A172 (cell line): ENCODE data around the gene ELMOD3. TPM values are rescaled to one million over a fixed set of nuclear protein-coding genes. Genes with fewer than 3 reads are reported as not detected.
"Not testable (repeated sequence)": the region's sequence is repeated elsewhere in the genome, so short reads cannot be mapped to it uniquely, and the experiment has no call there.

Source experiments
- DNase-seq: peaks from one replicate; pipeline ENCODE4 v3.0.0-alpha.2; 2015; ENCODE audit warnings: low spot score
- total RNA-seq: library from RNA; depleted of rRNA; stranded (reverse); fragments of >200 nt; shearing (Covaris generic); gene quantifications from 2 replicates; pipeline ENCODE4 v1.2.3, GENCODE V29; 2014

The ELMOD3 gene
- total RNA-seq, 1 experiment from 2014 or later, result 14.8 TPM

DNA sequence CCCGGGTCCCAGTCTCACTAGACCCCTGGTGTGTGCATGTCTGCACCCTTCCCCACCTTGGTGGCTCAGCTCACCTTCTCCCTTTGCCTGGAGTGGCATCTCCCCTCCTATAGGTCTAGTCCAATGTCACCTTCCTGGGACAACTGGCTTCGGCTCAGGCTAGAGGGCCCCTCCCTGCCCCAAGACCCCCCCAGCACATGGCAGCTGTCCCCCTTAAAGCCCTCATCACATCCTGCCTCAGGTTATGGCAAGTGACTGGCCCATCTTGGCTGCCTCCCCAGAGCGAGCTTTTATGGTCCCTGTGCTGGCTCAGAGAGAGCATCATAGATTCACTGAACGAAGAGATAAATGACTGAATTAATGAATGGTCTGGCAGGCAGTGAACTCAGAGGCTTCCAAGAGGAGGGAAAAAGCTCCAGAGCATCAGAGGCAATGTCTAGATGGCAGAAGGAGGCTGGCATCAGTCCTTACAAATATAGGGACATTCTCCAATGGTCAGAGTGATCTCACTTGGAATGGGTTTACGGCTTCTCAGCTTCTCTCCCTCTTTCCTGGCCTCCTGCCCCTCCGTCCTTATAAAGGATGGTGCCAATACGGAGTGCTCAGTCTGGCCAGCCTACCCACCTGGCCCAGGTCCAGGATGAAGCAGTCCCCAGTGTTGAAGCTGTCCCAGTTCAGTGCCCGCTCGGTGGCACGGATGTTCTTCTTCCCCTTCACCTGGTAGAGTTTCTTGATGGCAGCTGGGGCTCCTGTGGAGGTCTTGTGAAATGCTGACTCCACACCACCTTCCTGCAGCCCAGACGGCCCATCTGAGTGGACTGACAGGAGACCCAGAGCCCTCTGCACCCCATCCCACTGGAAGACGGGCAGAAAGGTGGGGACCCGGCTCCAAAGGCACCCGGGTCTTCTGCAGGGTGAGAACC lies 46.2 kb downstream of the ELMOD3 start:
- DNase-seq, result no peak

DNA sequence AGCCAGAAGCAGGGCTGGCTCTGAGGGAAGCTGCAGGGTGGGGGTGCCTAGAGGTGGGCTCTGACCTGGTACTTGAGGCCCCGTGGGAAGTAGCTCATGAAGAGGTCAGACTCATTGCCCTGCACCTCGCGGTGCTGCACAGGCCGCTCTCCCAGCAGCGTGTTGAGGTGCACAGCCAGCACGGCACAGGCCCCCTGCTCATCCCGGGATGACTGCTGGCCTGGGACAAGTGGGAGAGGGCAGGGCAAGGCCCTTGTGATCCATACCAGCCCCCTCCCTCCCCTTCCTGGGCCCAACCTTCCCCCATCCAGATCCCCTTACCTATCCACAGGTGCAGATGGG lies 46.9 kb downstream of the ELMOD3 start:
- DNase-seq, result no peak

DNA sequence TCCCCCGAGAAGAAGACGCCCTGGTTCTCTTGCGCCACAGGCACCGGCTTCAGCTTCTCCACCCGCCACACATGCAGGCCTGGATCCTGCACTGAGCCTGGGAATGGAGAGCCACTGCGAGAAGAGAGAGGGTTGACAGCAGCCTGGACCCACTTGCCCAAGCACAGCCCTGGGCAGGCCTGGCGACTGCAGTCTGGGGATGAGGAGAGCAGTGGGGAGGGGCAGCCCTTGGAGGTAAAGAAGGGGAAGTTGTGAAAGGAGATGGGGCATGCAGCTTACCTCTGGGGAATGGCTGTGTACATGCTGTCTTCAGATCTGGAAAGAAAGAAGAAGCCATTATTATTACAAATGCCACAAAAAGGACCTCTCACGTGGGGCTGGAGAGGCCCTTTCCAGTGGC lies 47.3 kb downstream of the ELMOD3 start:
- no peak for DNase-seq

DNA sequence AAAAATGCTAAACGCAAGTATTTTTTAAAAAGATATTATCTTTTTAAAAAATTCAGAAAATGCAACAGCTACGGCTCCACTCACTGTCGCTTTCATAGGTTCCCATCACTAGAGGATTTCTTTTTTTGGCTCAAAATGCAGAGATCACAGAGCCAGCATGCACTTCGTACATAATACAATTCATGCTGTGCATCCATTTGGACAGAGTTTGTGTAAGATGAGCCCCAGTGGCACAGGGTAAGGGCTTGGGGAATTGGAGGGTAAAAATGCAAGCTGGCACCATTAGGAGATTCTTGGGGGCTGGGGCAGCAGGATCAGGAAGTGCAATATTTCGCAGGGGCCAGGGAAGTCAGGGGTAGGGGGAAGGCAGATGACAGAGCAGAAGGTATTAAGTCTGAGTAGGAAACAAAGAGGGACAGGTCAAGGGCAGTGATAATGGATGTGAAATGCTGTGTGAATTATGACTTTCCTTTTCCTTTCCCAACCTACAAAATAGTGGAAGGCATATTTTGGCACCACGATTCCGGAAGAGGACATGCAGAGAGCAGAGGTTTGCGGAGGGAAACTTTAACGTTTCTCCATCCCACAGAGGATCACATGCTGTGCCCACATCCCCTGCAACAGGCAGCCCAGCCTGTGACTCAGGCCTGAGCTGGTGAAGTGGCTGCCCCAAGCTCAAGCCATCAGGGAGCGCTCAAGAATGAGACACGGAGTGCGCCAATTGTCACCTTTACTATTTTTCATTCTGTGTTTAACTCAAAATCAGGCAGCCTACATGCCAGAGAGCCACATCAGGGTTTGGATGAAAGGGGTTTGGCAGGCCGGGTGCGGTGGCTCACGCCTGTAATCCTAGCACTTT lies 50.9 kb downstream of the ELMOD3 start:
- peak; percentile 97 for DNase-seq

DNA sequence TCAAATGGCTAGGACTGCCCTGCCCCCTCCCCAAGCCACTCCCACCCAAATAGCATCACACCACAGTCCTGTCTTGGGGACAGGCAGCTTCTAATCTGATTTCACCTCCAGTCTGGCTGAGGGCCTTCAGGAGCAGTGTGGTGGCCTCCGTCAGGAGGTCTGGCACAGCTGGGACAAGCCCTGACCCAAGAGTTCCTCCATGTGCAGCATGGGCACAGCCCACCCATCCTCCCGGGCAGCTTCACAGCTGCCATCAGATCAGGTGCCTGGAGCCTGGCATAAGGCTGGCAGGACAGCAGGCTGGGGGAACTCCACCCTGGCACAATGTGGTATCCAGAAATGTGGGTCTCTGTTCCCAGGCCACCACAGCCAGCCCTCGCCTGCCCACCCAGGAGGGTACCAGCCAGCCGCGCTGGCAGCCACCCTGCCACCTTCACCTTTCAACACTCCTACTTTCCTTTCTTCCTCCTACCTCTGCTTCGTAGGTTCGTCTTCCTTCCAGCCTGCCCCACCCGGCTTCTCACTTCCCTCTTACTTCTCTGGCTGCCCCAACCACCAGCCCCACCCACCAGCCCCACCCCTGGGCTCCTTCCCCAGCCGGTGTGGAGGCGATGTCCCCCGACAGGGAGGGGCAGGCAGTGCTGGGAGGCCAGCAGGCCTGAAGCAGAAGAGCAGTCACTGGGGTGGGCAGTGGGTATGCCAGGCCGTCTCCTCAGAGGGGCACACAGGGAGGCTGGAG lies 55.4 kb downstream of the ELMOD3 start, which contains the start of gene CAPG:
TSS of gene CAPG (minus strand) at position 522 of the 739 bp plus-strand sequence. CDS start 8,221 bp downstream, outside the sequence.
- peak; percentile 79 for DNase-seq

DNA sequence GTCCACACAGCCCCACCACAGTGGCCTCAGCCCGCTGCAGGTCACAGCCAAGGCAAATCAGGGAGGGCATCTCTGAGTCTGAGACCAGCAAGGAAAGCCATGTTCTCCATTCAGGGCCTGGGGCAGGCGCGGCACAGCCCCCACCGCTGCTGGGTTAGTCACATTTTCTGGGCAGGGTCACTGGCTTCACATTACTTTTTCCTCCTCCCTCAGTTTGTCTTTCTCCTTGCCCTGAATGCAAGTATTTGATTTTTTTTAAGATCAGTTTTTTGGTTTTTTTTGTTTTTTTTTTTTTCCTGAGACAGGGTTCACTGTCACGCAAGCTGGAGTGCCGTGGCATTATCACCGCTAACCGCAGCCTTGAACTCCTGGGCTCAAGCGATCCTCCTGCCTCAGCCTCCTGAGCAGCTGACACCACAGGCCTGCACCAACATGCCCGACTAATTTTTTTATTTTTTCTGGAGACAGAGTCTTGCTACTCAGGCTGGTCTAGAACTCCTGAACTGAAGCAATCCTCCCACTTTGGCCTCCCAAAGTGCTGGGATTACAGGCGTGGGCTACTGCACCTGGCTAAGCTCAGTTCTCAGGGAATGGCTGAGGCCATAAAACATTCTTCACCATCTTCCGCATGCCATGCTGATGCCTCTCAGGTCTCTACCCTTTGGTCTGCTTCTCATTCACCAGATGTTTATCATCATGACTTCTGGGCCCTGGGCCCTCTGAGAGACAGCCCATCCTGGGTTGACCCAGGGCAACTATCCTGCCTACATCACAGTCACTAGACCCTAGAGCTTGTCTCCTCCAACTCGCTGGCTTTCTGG lies 56.2 kb downstream of the ELMOD3 start:
- peak; percentile 61 for DNase-seq

DNA sequence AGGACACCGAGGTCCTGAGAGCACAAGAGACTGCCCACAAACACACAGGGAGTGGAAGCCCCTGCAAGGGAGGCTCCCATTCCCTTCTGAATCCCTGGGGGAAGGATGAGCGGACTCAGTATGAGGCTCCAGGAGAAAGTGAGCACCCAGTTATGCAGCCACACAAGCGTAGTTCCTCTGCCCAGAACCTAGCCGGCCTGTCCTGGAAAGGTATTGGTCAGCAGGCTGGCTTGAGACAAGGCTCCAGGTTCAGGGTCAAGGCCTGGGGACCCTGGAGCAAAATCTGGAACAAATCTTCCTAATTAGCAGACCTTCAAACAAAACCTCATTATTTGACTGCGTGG lies 56.8 kb downstream of the ELMOD3 start:
- no peak for DNase-seq

DNA sequence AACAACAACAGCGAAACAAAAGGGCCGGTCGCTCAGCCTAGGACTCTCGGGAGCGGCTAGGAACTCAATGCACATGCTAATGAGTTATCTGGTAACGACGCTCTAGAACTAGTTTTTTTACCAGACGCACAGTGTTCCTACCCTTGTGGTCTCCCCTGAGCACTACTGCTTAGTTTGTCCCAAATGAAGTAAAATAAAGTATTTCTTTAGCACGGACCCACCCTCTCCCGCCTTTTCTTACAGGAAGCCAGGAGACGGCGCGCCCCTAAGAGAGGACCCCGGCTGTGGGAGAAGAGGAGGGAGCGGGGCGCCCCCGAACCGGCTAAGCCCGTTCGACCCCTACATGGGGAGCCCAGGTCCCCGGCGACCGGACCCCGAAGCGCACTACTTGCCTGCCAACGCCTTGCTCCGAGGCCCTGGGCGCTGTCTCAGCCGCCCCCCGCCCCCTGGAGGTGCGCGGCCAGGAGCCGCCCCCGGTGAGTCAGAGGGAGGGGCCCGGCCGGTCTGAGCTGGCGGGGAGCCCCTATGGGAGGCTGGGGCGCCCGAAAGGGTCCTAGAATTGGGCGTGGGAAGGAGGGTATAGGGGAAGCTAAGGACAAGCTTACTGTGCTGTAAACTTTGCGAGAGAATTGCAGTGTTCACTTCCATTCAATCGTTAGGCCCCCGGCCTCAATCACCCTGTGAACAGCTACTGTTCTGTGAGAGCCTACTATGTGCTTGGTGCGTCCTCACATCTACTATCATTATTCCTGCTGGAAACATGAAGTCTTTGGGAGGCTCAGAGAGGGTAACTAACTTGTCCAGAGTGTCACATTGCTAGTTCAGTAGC lies 59.2 kb downstream of the ELMOD3 start:
- DNase-seq, result peak; percentile 56

DNA sequence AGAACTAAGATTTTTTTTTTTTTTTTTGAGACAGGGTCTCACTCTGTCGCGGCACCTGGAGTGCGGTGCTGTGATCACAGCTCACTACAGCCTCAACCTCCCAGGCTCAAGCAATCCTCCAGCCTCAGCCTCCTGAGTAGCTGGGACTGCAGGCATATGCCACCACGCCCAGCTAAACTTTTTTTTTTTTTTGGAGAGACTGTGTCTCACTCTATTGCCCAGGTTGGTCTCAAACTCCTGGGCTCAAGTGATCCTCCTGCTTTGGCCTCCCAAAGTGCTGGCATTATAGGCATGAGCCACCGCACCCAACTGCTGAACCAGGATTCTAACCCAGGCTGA lies 59.8 kb downstream of the ELMOD3 start:
- DNase-seq, result not testable (repeated sequence)

DNA sequence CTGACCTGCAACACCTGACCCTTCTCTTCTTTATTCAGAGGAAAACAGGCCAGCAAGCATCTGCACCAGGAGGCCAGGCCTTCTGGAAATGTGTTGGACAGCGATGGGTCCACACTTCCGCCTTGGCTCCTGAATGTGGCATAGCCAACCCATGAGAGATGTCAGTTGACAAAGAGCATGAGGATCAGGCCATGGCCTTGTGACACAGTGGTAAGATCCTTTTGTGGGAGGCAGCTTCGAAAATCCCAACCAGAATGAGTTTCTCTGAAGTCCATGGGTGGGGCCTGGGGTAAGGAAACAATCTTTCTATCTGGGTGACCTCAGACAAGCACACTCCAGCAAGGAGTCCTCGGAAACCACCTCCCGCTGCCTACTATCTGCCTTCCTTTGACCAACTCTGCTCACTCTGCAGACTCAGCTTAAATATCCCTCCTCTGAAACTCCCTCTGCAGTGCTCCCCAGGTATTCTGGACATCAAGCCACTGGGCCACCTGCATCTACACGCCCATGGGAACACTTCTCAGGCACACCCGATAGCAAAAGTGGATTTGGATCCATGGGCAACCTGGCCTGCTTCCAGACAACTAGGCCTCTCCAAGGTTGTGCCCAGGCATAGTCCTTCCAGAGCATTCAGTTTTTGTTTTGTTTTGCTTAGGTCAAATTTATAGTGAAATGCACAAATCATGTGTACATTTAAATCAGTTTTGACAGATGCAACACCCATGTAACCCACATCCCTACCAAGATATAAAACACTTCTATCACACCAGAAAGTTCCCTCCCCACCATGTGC lies 60.4 kb downstream of the ELMOD3 start:
- peak; percentile 56 for DNase-seq

DNA sequence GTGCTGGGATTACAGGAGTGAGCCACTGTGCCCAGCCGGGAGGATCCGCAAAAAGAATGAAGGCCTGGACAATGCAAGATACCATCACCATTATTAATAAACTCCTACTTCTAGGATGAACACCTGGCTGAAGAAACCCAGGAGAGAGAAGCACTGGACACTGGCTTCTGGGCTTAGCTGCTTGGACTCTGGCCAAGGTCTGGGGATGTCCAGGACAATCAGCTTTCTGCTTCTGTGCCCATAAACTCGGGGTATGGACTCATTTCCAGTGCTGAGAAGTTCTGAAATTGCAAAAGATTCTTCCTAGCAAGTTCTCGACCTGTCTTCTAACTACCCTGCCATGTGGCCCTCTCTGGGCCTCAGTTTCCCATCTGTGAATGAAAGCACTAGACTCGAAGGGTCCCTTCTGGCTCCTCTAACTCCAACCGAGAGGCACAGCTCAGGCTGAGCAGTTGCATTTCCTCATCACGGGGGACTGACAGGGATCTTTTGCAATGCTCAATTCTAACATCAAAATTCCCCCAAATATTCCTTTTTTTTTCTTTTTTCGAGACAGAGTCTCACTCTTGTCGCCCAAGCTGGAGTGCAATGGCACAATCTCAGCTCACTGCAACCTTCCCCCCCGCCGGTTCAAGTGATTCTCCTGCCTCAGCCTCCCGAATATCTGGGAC lies 61.5 kb downstream of the ELMOD3 start:
- DNase-seq, result no peak

DNA sequence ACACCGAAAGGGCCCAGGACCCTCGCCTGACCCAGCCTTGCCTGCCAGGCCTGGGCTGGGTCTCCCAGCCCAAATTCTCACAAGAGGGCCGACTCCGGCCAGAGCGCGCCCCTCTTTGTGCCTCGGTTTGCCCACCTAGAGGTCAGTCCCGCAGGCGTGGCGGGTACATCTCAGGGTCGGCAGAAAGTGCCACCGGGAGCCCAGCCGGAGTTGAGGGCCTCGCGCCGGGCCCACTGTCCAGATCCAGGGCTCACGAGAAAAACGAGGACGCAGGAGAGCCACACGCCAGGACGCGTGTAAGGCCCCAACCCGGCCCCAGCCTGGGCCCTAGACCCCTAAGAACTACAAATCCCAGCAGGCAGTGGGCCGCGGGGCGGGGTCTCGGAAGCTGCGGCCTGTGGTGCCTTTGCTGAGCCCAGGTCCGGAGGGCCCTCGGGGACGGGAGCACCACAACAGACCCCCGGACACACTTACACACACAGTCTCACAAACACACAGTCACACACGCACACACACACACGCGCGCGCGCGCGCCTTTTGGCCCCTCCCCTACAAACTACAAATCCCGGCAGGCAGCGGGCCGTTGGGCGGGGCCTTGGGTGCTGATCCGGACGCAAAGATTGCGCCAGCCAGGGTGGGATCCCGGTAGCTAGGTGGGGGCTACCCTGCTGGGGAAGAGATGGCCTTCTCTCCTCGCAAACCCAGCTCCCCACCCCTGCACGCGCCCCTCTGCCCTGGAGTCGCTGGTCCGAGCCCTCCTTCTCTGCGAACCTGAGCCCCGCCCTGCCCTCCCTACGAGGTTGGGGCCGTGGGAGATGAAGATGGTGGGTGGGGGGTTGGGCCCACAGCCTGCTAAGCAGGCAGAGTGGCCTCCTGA lies 63.8 kb downstream of the ELMOD3 start, which contains the start of gene SH2D6:
TSS of gene SH2D6 (plus strand) at position 583 of the 877 bp plus-strand sequence. CDS start 10,752 bp downstream, outside the sequence.
- DNase-seq, result peak; percentile 73

DNA sequence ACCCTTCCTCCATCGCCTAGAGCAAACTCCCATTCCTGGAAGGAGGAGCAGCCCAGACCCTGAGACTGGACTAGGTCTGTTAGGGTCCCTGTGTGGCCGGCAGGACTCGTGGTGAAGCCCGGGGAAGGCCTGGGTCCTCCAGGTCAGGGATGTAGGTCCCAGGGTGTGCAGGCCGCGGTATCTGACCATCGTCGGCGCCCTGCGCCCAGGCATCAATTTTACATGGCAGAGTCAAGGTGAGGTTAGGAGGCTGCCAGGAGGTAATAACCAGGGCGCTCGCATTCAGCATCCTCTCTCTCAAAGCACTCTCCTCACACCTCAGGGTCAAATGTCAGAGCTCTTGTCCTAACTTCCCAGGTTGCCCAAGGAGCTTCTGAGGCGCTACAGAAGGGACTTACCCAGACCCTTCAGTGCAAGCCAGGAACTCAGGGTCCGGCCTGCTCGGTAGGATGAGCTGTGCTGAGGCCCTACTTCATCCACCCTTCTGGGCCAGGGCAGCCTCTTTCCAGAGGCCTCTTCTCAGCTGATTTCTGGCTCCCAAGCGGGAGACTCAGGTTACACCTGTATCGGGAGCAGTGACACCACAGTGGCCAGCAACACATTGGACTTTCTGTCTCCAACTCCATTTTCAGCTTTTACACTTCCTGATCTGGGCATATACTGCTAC lies 64.6 kb downstream of the ELMOD3 start:
- DNase-seq, result no peak

DNA sequence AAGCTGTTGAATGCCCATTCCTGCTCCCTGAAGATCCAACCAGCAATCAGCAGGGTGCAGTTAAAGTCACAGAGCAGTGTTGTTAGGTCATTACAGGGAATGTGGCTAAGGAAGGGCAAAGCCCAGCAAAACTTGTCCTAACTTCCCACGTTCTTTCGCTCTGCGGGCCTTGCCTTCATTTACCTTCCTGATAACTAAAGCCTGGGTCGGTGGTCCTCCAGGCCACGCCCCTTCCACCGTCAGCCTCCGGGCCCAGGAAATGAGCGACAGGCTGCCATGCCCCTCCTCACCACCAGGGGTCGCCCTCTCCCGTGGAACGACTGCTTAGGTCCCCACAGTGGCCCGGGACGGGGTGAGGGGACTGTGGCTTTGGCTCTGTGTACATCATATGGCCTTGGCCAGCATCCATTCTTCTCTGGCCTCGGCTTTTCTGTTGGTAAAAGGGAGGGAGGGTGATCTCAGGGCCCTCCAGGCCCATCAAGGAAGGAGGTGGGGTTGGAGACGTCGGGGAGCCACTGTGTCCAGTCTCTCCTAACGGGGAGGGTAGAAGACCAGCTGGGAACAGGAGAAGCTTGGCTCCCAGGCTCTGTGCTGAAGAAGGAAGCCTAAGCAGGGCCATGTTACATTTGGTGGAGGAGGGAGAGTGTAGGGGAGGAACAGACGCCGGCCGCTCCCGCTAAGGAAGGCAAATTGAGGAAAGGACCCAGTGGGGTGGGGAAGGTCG lies 66.1 kb downstream of the ELMOD3 start:
- DNase-seq, result peak; percentile 74

DNA sequence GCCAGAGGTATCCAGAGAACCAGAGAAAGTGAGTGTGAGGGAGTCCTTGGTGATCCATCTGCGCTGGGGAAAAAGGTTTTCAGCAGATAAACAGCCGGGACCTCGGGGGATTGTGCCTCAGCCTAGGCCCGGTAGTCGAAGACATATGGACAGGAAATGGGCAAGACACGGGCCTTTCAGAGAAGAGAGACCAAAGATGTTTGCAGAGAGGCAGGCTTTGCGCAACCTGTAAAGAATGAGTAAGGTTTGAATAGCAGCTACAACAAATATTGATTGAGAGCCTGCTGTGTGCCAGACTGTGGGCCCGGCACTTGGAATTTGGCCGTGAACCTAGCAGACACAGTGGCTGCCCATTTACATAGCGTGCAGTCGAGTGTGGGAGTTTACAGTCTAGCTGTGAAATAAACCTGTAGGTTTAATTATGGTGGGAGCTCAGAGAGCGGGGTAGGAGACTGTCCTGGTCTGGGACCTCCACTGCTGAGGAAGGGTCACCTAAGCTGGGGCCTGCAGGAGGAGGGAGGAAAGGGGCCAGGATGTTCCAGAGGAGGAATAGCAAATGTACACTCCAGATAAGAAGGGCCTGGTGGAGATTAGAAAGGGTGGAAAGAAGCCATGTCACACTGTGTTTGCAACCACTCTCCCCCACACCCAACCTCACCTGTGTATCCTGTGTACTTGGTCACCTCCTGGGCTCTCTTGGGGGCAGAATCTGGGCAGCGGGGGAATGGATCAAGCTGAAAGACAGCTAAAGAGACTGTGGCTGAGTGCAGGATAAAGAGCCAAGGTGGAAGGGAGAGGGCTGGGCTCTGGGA lies 66.9 kb downstream of the ELMOD3 start:
- no peak for DNase-seq

DNA sequence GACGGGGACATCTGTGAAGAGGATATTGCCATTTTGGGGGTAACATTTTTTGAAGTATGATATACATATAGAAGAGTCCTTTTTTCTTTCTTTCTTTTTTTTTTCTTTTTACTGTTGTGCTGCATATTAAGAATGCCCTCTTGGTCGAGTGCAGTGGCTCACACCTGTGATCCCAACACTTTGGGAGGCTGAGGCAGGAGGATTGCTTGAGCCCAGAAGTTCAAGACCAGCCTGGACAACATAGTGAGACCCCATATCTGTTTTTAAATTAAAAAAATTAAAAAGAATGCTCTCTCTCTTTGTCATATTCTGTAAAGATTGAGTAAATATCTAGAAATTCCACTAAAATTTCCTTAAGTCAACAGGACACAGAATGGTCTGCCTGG lies 67.5 kb downstream of the ELMOD3 start:
- no peak for DNase-seq
